ENCODE results near the gene SPACA6. TPM values are rescaled to one million over a fixed set of nuclear protein-coding genes. Genes with fewer than 3 reads are reported as not detected.
"Not testable (repeated sequence)": the region's sequence is repeated elsewhere in the genome, so short reads cannot be mapped to it uniquely, and the experiment has no call there.

SPACA6 gene
- total RNA-seq, 1 experiment from 2014 or later = 29.5 TPM

DNA sequence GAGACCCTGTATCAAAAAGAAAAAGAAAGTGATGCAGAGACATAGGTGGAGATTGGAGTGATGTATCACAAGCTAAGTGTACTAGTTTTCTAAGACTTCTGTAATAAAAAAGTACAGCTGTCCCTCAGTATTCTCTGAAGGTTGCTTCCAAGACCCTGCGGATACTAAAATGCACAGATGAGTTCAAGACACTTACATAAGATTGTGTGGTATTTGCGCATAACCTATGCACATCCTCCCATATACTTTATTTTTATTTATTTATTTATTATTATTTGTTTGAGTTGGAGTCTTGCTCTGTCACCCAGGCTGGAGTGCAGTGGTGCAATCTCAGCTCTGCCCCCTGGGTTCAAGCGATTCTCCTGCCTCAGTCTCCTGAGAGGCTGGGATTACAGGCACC, 44.3 kb downstream of the SPACA6 start:
- no peaks in the 10 kb centered on the region for H3K79me2 ChIP-seq (ENCODE audit: low read depth)
- no peak overlapping the region for H3K4me3 ChIP-seq
- no peaks in the 10 kb centered on the region for H4K20me1 ChIP-seq (ENCODE audit: insufficient read depth)
- H3K36me3 ChIP-seq (ENCODE audit: low read depth) = no peaks in the 10 kb centered on the region
- no peak overlapping the region for H3K27ac ChIP-seq
- H2AFZ ChIP-seq = no peak overlapping the region
- H3K4me1 ChIP-seq (replicated peaks; ENCODE audit: insufficient read depth) = no peaks in the 10 kb centered on the region
- no peak for TF ChIP-seq EZH2 (IDR thresholded peaks at IDR 0.05; ENCODE audit: low read depth)
- TF ChIP-seq, protein P1, sequence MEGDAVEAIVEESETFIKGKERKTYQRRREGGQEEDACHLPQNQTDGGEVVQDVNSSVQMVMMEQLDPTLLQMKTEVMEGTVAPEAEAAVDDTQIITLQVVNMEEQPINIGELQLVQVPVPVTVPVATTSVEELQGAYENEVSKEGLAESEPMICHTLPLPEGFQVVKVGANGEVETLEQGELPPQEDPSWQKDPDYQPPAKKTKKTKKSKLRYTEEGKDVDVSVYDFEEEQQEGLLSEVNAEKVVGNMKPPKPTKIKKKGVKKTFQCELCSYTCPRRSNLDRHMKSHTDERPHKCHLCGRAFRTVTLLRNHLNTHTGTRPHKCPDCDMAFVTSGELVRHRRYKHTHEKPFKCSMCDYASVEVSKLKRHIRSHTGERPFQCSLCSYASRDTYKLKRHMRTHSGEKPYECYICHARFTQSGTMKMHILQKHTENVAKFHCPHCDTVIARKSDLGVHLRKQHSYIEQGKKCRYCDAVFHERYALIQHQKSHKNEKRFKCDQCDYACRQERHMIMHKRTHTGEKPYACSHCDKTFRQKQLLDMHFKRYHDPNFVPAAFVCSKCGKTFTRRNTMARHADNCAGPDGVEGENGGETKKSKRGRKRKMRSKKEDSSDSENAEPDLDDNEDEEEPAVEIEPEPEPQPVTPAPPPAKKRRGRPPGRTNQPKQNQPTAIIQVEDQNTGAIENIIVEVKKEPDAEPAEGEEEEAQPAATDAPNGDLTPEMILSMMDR (conservative IDR thresholded peaks at IDR 0.05) = no peak
- no peaks in the 10 kb centered on the region for H3K9me3 ChIP-seq (ENCODE audit: insufficient read depth, low read depth)
- intact Hi-C loops (cut with micrococcal nuclease; ENCODE audit: unreplicated experiment) = no loop called here
- CTCF ChIA-PET = no interaction called here
- peaks cover 87% of the 10 kb centered on the region for H3K27me3 ChIP-seq (ENCODE audit: insufficient read depth, low read depth)
- no peaks in the 10 kb centered on the region for H3F3A ChIP-seq (ENCODE audit: insufficient read depth, low read depth)
- DNase-seq = no peak
- POLR2A ChIA-PET (ENCODE audit: unreplicated experiment) = no interaction called here
- no peaks in the 10 kb centered on the region for H3K9me2 ChIP-seq (ENCODE audit: insufficient read depth)
- no peak overlapping the region for H3K4me2 ChIP-seq
- BruUV-seq (replicated peaks) = no TSS peak

DNA sequence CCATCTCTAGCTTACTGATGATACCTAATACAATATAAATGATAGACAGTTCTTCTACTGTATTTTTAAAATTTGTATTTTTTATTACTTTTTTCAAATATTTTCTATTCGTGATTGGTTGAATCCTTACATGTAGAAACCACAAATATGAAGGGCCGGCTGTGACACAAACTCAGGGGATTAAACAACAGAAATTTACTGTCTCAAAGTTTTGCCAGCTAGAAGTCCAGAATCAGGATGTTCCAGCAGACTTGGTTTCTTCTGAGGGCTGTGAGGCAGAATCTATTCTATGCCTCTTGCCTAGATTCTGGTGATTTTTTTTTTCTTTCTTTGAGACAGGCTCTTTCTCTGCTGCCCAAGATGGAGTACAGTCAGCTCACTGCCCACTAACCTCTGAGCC, 44.8 kb downstream of the SPACA6 start:
- Histone ChIP-seq H3K36me3 (ENCODE audit: low read depth) (no peaks in the 10 kb centered on the region), H3K79me2 (ENCODE audit: low read depth) (no peaks in the 10 kb centered on the region), H3K4me1 (replicated peaks; ENCODE audit: insufficient read depth) (no peaks in the 10 kb centered on the region), H3K4me3 (no peak overlapping the region), H2AFZ (no peak overlapping the region), H3K9me2 (ENCODE audit: insufficient read depth) (no peaks in the 10 kb centered on the region), H3K27me3 (ENCODE audit: insufficient read depth, low read depth) (peaks cover 88% of the 10 kb centered on the region), H3K4me2 (no peak overlapping the region), H3F3A (ENCODE audit: insufficient read depth, low read depth) (no peaks in the 10 kb centered on the region), H4K20me1 (ENCODE audit: insufficient read depth) (no peaks in the 10 kb centered on the region; the same call in 1 of the 2 replicates), H3K27ac (no peak overlapping the region), H3K9me3 (ENCODE audit: insufficient read depth, low read depth) (no peaks in the 10 kb centered on the region)
- intact Hi-C loops (cut with micrococcal nuclease; ENCODE audit: unreplicated experiment) = no loop called here
- BruUV-seq (replicated peaks) = no TSS peak
- TF ChIP-seq, protein P1 (conservative IDR thresholded peaks at IDR 0.05) = no peak
- ChIA-PET POLR2A (ENCODE audit: unreplicated experiment) (interaction anchor here (0.7 kb wide), 1 partner anchor 144 kb away, joined by 3 read pairs; no protein-coding TSS in a partner anchor), CTCF (no interaction called here)
- DNase-seq = no peak

DNA sequence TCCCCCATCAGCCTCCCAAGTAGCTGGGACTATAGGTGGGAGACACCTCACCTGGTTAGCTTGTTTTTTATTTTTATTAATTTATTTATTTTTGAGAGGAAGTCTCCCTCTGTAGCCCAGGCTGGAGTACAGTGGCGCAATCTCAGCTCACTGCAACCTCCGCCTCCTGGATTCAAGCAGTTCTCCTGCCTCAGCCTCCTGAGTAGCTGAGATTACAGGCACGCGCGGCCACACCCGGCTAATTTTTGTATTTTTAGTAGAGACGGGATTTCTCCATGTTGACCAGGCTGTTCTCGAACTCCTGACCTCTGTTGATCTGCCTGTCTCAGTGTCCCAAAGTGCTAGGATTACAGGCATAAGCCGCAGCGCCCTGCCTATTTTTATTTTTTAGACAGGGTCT, 45.4 kb downstream of the SPACA6 start:
- BruUV-seq (replicated peaks); H3K4me3 ChIP-seq; H3K9me3 ChIP-seq (ENCODE audit: insufficient read depth, low read depth); H2AFZ ChIP-seq; H3K4me2 ChIP-seq; H3F3A ChIP-seq (ENCODE audit: insufficient read depth, low read depth); DNase-seq; H3K36me3 ChIP-seq (ENCODE audit: low read depth); H3K79me2 ChIP-seq (ENCODE audit: low read depth); H4K20me1 ChIP-seq (ENCODE audit: insufficient read depth); intact Hi-C loops (cut with micrococcal nuclease; ENCODE audit: unreplicated experiment); H3K27ac ChIP-seq; H3K4me1 ChIP-seq (replicated peaks; ENCODE audit: insufficient read depth); CTCF ChIA-PET; H3K9me2 ChIP-seq (ENCODE audit: insufficient read depth): not testable (repeated sequence)
- H3K27me3 ChIP-seq (ENCODE audit: insufficient read depth, low read depth) = peaks cover 88% of the 10 kb centered on the region
- POLR2A ChIA-PET (ENCODE audit: unreplicated experiment) = interaction anchor here (0.7 kb wide), 1 partner anchor 145 kb away, joined by 3 read pairs; no protein-coding TSS in a partner anchor

DNA sequence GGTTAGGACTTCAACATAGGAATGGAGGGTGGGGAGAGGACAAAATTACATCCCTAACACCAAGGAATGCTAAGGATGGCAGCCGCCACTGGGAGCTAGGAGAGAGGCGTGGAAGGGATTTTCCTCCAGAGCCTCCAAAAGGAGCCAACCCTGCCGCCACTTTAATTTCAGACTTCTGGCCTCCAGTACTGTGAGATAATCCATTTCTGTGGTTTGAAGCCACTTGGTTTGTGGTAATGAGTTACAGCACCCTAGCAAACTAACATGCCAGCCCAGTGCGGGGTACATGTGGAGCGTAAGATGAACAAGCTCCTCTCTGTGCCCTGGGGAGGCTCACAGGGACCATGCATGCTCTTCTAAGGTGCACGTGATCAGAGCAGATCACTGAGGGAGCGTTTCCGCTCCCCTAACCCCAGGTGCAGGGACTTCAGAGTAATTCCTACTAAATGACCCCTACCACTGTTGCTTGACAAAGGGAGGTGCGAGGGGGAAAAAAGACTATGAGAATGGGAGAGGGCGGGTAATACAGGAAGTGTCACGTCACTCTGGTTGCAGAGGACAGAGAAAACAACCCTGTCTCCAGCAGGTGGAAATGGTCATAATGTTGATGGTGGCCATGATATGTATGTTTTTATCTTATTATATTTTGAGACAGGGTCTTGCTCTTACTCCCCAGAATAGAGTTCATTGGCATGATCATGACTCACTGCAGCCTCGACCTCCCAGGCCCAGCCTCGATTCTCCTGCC, 46.5 kb downstream of the SPACA6 start:
- no peak overlapping the region for H3K27ac ChIP-seq
- H3K79me2 ChIP-seq (ENCODE audit: low read depth) = no peaks in the 10 kb centered on the region
- H2AFZ ChIP-seq = no peak overlapping the region
- BruUV-seq (replicated peaks) = no TSS peak
- peaks cover 87% of the 10 kb centered on the region for H3K27me3 ChIP-seq (ENCODE audit: insufficient read depth, low read depth)
- ChIA-PET CTCF (no interaction called here), POLR2A (ENCODE audit: unreplicated experiment) (no interaction called here)
- H3K9me3 ChIP-seq (ENCODE audit: insufficient read depth, low read depth) = no peaks in the 10 kb centered on the region
- intact Hi-C loops (cut with micrococcal nuclease; ENCODE audit: unreplicated experiment) = no loop called here
- no peaks in the 10 kb centered on the region for H3F3A ChIP-seq (ENCODE audit: insufficient read depth, low read depth)
- no peak for DNase-seq
- H3K9me2 ChIP-seq (ENCODE audit: insufficient read depth) = no peaks in the 10 kb centered on the region
- H4K20me1 ChIP-seq (ENCODE audit: insufficient read depth) = no peaks in the 10 kb centered on the region; the same call in 1 of the 2 replicates
- H3K4me3 ChIP-seq = no peak overlapping the region
- TF ChIP-seq EZH2 (IDR thresholded peaks at IDR 0.05; ENCODE audit: low read depth) = no peak
- TF ChIP-seq, protein P1 (conservative IDR thresholded peaks at IDR 0.05) = no peak
- no peaks in the 10 kb centered on the region for H3K4me1 ChIP-seq (replicated peaks; ENCODE audit: insufficient read depth)
- H3K4me2 ChIP-seq = no peak overlapping the region
- H3K36me3 ChIP-seq (ENCODE audit: low read depth) = no peaks in the 10 kb centered on the region

Measured in PC-9 (cell line).